GM21529 (cell line): ENCODE data around the gene SLC1A1.
"Not testable (repeated sequence)": the region's sequence is repeated elsewhere in the genome, so short reads cannot be mapped to it uniquely, and the experiment has no call there.

Source experiments
- ATAC-seq: cut with Tn5 transposase; IDR thresholded peaks from one replicate; pipeline ENCODE4 v1.9.1; 2021; ENCODE audit not compliant: unreplicated experiment

SLC1A1 gene

DNA sequence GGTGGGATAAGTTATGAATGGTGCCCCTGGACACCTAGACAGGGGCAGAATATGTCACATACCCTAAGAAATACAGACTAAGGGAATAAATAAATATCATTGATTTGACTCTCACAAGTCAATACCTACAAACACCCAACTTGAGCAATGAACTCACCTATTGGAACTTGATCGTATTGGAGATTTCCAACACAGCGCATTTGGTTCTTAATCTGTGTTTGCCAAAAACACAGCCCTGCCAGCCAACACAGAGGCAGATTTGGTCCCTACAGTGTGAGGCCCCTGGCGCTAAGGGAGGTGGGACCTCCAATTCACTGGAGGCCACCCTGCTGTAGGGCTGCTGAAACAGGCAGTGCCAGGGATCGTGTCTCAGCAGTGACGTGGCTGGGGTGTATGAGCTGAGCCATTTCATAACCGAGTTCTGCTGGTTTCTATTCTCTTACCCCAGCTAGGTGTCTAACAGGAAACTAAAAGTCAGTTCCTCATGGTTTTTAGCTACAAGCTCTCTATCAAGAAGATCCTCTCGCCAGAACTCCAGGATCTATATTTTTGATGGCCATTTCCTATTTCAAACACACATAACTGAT lies 84.5 kb downstream of the SLC1A1 start:
- ATAC-seq: no peak

DNA sequence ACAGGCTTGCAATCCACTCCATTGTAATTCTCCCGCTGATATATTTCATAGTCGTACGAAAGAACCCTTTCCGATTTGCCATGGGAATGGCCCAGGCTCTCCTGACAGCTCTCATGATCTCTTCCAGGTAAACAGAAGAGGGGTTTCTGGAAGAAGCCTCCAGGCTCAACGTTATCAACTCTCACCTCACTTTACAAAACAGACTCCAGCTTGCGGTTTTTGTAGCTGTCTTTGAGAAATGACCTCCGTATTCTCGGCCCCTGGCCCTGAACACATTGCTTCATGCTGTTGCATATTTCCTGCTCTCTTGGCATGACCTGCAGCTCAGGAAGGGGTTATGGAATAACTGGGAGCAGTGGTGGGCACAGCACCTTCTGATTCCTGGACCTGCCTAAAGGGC lies 85.7 kb downstream of the SLC1A1 start:
- ATAC-seq: no peak

DNA sequence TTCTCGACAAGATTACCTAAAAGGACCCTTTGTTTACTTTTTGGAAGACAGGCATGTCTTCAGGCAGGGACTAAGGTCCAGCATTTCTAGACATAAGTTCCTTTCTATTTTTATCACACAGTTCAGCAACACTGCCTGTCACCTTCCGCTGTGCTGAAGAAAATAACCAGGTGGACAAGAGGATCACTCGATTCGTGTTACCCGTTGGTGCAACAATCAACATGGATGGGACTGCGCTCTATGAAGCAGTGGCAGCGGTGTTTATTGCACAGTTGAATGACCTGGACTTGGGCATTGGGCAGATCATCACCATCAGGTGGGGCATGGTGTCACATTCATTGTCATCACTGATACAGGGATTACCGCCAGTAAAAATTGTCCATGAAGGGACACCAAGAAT lies 86.2 kb downstream of the SLC1A1 start:
- ATAC-seq: no peak

DNA sequence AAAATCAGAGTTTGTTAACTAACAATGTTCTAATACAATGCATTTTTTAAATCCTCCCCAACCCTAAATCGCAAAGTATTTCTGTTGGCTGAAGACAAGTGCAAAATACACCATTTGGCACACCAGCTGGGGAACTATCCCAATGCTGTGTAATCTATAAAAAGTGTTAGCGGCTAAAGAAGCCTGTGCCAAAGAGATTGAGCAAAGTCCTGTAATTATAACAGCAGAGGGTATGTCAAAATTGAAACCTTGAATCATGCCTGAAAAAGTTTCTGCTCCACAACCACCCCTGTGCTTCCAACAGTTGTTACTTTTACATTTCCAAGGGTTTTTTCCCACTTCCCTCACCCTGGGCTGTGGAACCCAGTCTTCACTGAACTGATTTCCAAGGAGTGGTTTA lies 88.7 kb downstream of the SLC1A1 start:
- ATAC-seq: no peak

GRCh38 chr9:4581035-4581760 lies 90.9 kb downstream of the SLC1A1 start:
- ATAC-seq: no peak

GRCh38 chr9:4581861-4582565 lies 91.7 kb downstream of the SLC1A1 start:
- no peak for ATAC-seq

DNA sequence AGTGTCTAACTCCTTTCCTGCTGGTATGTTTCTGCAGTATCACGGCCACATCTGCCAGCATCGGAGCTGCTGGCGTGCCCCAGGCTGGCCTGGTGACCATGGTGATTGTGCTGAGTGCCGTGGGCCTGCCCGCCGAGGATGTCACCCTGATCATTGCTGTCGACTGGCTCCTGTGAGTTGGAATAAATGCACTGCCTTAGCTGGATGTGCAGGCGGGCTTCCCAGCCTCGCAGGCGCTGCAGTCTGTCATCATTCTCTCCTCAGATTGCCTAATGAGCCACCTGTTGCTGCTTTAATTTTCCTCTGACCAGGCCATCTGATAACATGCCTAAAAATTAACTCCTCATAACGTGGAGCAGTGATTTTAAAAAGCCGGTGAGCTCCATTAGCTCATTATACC lies 92.7 kb downstream of the SLC1A1 start:
- no peak for ATAC-seq

DNA sequence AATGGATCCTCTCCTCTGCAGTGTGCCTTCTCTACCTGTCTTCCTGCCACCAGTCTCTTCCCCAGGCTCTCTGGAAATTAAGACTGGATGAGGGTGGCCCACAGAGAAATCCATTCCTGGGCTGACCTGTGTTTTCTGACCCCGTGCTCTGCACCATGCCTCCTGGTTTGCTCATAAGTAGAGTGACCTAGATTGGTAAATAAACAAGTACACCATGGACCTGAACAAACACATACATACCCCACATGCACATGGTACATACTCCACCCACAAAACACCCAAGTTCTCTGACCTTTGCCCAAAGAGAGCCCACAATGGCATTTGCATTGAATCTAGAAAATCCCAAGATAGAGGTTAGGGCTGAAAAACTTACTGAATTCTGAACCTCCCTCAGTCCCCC lies 94.4 kb downstream of the SLC1A1 start:
- ATAC-seq: no peak

GRCh38 chr9:4585135-4585534 lies 94.9 kb downstream of the SLC1A1 start:
- no peak for ATAC-seq

GRCh38 chr9:4588721-4589120 lies 98.5 kb downstream of the SLC1A1 start:
- no peak for ATAC-seq

DNA sequence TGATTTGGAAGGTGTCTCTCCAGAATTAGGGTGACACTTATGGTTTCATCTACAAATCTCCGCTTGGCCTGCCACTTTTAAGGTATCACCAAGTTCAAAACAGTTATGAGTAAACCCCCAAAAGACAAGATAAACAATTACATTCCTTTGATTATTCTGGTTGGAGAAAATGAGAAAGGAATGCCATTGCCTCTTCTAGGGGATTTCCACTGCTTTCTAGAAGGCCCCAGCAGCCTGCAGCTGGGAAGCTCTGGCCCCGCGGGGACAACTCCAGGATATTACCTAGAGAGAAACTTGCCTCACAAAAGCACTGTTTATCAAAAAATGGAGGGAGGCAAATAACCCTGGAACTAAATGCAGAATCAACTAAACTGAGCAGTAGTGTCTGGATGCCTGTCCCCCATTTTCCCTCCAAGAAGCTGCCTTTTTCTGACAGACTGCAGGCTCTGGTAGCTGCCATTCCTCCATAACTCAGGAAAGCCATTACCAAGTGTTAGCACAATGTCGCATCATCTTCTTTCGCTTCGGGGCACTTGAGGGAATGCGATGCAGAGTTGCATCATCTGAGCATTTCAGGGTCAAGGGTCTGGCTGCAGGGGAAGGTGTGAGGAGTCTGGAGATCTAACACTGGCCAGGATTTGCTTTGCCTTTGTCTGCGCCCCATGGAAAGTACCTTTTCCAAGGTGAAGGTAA lies 100.3 kb downstream of the SLC1A1 start:
- ATAC-seq: no peak

GRCh38 chr9:4591123-4591500 lies 100.8 kb downstream of the SLC1A1 start:
- ATAC-seq: no peak

DNA sequence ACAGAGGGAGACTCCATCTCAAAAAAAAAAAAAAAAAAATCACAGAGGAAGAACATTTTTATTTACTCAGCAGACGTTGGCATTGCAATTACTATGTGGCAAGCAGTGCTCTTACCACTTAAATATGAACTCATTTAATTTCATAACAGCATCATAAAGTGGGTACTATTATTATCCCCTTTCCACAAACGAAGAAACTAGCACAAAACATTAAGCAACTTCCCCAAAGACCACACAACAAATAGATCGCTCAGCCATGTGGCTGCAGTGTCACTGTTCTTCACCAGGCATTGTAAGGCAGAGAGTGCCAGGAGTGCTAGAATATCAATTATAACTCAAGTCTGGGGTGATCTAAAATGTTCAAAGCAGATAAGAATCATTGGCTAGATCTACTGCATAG lies 102.0 kb downstream of the SLC1A1 start:
- no peak for ATAC-seq

GRCh38 chr9:4592886-4593285 lies 102.6 kb downstream of the SLC1A1 start:
- ATAC-seq: no peak

GRCh38 chr9:4594545-4594944 lies 104.3 kb downstream of the SLC1A1 start:
- no peak for ATAC-seq

GRCh38 chr9:4594994-4595393 lies 104.7 kb downstream of the SLC1A1 start:
- ATAC-seq: no peak

DNA sequence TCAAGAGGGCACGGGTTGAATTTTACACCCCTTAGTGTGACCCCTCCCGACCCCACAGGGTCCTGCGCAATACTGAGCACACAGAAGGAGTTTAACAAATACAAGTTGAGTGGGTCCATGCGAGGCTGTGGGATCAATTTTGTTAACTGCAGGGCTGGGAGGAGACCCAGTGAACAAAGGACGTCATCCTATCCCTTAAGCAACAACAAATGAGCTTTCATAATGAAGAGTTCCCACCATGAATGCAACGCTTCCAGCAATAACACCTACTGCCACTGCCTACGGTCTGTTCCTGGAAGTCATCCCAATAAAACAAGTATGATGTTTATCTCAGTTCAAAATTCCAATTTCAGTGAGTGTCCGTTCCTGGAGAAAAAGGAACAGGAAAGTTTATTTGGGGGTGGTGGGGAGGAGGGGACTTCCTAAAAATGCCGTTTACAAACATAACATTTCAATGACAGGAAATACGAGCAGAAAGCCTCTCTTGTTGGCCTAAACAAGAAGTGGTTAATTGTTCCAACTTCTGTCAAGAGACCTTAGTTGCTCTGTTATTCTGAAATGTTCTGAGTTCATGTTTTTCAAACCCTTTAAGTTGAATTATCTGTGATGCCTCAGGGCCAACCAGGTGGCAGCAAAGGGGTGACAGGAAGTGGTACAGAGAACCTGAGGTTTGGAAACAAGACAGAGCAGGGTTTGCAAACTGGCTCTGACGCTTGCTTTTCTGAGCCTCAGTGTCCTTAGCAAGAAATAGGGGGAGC lies 106.1 kb downstream of the SLC1A1 start:
- ATAC-seq: no peak

DNA sequence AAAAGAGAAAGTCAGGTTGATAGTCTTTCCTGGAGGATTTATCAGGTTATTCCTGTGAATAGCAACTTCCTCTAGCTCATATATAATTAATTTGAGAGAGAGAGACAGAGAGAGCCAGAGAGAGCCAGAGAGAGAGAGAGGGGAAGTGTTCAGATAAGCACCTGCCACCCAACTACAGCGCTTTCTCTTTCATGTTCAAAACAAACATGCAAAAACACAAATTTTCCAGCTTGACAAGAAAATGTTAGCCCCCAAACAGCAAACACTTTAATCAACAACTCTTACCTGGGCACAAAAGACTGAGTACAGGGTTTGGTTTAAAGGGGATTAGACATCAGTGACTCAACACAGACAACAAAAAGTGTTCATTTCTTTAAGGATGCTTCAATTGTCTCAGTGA lies 110.1 kb downstream of the SLC1A1 start:
- ATAC-seq: no peak

DNA sequence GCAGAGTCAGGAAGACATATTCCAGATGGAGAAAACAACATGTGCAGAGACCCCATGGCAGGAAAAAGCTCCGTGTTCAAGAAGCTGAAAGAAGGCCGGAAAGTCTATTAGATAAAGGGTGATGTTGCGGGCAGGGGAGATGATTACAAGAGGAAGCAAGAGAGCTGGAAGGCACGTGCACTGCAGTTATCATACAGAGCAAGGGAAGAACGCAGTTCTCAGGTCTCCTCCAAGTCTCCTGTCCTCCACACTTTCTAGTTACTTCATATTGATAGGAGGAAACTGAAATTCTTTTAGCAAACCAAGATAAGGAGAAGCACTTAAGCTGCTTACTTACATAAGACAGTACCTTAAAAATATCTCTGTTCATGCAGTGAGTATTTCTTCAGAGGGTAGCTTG lies 113.6 kb downstream of the SLC1A1 start:
- no peak for ATAC-seq

DNA sequence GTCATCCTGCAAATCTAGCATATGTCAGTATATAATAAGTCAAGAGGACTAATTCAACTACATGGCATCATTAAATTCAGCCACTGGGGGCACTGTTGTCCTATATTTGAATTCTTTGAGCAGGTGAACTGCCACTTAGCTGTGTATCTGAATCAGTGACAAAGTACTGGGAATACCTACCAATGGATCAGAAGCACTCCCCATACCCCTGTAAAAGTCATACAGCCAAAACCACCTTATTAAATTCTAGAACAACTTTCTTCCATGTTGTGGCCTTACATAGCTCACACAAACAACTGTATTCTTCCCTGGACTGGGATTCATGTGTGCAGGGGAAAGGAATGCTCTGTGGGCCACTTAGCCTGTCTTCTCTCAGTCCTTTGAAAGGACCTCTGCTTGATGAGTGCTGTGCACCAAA lies 114.4 kb downstream of the SLC1A1 start:
- peak; percentile 92 for ATAC-seq

DNA sequence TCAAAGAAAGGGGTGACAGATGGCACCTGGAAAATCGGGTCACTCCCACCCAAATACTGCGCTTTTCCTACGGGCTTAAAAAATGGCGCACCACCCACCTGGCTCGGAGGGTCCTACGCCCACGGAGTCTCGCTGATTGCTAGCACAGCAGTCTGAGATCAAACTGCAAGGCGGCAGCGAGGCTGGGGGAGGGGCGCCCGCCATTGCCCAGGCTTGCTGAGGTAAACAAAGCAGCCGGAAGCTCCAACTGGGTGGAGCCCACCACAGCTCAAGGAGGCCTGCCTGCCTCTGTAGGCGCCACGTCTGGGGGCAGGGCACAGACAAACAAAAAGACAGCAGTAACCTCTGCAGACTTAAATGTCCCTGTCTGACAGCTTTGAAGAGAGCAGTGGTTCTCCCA lies 115.8 kb downstream of the SLC1A1 start:
- not testable (repeated sequence) for ATAC-seq
